ENCODE results near the gene PALLD.

The PALLD gene

DNA sequence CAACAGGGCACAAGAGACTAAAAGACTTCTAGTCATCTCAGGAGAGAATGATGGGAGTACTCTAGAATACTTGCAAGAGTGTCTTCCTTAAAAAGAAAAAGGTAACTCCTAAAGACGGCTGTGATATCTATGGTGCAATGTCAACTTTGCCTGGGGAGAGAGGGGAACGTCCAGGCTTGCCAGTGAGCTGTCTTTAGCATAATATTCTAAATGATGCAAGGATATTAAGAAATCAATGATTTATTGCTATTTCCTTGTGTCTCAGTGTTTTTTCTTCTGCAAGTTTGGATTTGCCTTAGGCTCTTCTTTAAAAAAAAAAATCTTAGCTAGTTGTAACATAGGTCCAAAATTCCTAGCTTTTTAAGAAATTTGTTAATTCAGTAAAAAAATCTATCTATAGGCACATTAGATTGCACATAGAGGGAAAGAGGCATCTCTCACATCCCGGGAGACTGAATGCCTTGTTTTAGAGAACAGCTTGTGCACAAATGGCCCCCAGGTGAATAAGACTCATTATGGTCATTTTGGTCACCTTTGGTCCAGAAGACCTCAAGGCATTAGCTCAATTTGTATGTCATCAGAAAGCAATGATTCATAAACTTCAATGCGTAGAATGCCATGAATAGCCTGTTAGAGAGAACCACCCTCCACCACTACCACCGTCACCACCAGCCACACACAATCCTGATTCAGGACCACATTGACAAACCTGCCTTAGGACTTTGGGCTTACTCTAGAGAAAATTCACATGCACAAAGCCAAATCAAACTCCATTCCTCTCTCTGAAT lies 104.1 kb downstream of the PALLD start:
- no peak for DNase-seq

GRCh38 chr4:168601899-168602298 lies 105.0 kb downstream of the PALLD start:
- DNase-seq, result no peak

GRCh38 chr4:168604496-168605373 lies 107.9 kb downstream of the PALLD start:
- DNase-seq, result peak; percentile 88

DNA sequence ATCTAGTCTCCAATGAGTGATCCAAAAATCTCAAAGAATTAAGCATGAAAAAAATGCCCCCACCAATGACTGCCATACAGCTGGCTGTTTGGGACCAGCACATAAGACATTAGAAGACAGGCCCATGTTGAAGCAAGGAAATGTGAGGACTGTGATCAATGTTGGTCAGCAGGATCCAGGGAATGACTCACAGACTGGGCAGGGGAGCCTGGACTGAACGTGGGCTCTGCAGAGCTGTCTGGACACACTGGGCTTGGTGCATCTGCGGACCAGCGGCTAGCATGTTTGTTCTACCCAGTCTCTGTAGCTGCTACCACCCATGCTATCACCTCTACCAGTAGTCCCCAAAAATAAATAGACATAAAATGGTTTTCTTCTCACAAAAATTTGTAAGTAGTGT lies 108.6 kb downstream of the PALLD start:
- DNase-seq, result peak; percentile 77

DNA sequence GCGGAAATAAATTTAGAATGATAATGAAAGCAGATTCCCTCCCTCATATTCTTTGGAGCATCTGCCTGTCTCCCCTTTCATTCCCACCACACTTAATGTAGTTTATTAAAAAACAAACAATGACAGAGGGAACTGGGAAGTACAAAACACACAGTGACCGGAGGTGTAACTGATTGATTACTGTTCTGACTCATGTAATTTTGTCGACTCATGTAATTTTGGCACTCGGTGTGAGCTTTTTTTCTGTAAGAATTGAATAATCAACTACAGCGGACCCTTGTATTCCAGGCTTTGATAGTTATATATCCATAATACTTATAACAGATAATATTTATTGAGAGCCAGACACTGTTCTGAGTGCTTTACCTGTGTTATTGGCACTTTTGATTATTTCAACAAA lies 110.4 kb downstream of the PALLD start:
- no peak for DNase-seq

DNA sequence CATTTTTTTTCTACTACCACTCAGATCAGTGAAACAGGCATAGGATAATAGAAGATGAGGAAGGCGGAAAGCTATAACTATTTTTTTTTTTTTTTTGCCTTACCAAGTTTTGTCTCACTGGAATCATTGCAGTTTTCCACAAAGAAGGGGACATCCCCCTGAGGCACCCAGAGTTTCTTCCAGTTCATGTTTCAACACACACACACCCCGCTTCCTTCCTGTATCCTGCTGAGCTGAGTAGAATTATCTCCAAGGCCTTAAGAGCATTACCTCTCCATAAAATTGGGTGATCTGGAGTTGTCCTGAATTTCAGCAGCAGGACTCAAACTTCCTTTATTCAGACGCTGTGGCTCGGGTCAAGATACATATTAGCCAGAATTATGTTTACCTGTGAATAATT lies 111.9 kb downstream of the PALLD start:
- DNase-seq, result no peak

DNA sequence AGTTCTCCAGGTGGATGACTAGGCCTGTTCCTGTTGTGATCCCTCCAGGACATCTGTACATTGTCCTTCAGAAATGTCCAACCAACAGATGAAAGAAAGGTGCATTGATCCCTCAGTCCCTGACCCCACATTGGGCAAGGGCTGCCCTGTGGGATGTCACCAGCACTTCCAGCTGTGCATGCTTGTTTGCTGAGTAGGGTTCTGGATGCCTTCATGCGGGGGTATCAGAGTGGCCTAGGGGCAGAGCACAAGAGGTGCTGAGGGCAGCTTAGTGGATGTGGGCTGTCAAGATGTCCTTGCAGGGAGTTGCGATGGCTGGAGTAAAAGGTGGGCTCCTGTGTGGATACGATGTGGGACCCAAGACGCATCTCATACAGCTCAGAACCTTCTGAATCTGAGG lies 112.5 kb downstream of the PALLD start:
- no peak for DNase-seq

GRCh38 chr4:168610911-168611530 lies 114.2 kb downstream of the PALLD start:
- DNase-seq, result peak; percentile 33

GRCh38 chr4:168612450-168613135 lies 115.7 kb downstream of the PALLD start:
- peak; percentile 75 for DNase-seq

DNA sequence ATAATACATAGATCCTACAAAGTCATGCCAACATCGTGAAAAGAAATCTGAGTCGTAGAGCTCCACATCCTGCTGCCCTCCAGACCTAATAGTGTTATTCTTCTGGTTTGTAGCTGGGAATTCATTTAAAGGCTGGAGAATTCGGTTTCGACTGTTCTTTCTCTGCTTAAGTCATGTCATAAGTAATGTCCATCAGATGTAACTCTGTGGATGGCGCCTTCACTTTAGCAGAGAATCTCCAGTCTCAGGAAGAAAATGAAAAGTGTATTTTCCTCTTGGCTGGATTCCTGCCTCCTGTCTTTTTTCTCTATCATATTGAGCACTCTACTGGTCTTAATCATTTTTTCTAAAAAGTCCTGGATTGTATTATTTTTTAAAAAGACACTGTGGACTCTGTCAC lies 117.0 kb downstream of the PALLD start:
- no peak for DNase-seq

DNA sequence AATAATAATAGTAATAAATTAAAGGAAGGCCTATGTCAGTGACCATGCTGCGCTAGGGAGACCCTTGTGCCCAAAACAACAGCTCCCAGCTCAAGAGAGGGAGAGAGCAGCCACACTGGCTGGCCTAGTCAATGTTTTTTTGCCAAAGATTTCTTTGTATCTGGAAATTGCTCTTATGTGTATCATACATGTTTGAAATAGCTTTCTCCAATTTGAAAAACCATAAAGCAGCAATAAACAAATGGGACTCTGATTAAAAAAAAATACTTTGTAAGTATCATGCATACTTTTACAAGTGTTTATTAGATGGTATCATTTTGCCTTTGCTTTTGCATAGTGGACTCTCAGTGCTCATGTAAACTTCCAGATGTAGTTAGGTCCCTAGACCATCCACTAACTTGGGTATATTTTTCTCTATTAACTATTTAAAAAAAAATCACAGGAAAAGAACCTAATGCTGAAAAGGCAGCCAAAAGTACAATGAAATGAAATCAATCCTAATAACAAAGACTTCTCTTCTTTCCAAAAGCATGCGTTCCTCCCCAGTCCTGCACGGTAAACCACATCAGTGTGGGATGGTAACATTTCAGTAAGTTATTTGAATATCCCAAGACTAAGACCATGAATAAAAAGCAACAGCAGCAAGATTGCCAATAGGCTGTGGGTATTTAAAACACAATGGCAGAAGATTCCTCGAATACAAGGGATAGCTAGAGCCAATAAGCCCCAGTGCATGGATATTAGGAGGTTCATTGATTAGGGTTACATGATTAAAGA lies 117.6 kb downstream of the PALLD start:
- DNase-seq, result peak; percentile 43

DNA sequence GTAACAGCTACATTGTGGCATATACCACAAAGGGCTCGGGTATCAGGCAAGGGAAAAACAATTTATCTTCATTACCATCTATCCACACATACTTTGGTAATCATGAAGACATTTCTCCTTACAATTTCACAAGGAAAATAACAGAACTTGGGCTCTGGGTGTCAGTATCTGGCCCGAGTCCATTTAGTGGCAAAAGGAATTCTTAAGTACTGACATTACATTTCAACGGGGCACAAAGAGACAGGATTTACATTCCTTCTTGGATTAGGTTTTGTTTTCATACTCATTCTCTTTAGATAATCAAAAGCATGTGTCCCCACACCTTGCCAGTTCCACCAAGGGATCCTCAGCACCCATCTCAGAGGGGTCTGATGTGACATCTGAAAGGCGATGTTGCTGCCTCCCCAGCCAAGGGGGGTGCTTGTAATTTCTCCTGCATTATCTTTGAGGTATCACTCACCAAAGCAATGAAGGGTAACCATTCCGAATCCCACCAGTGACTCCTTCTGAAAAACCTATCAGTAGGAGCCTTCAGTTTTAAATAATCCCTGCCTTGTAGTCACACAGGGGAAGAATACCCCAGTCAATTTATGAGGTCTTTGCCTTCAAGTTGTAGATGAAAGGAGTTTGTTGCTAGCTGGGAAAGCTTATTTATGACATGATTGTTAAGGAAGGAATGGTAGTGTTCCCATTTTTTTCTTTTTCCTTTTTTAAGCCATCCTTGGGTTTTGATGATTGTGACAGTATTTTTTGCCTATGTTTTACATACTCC lies 118.6 kb downstream of the PALLD start:
- DNase-seq, result peak; percentile 93

GRCh38 chr4:168618577-168619265 lies 121.9 kb downstream of the PALLD start:
- DNase-seq, result peak; percentile 88

- peak; percentile 53 for DNase-seq
Measured at GRCh38 chr4:168619266-168619631, 122.4 kb downstream of the PALLD start.

GRCh38 chr4:168621806-168622589 lies 125.1 kb downstream of the PALLD start:
- peak; percentile 84 for DNase-seq

DNA sequence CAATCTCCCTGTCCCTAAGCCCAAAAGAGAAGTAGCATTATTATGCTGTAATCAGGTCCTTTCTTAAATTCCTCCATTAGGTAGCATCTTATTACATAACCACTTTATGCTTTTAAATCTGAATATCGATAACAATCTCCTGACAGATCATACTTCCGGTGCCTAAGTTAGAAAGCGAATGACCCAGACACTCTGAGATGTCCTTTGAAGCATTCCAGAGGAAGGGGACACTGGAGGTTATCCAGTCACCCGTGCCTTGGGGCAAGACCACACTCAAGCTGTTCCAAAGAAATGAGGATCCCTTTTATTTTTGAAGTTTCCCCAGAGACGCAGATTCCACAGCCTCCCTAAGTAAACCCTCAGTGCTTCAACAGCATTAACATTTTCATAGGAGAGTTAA lies 125.7 kb downstream of the PALLD start:
- DNase-seq, result no peak

DNA sequence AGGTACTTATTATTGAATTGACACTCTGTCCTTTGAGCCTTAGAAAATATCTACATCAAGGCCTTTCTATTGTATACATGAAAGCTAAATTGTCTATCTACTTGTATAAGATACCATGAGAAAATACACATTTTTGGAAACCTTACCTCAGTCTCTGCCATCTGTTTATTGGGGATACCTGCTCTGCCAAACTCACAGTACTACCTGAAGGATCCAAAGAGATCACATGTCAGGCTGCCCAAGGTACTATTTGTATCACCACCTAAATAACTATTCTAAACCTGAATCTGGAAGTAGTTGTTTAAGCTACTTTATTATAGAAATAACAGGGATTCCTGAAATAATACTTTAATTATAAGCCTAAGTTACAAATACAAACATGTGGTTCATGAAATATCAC lies 126.2 kb downstream of the PALLD start:
- no peak for DNase-seq

- DNase-seq, result no peak
Measured at GRCh38 chr4:168623484-168623883, 126.6 kb downstream of the PALLD start.

GRCh38 chr4:168628251-168628650 lies 131.4 kb downstream of the PALLD start:
- DNase-seq, result no peak

GRCh38 chr4:168629566-168629965 lies 132.7 kb downstream of the PALLD start:
- no peak for DNase-seq

Data from EL (cell line).